ENCODE measurements around the gene WDR64.

GRCh38 chr1:241612533-241613477, 39.3 kb upstream of the WDR64 start:
- no peak for TF ChIP-seq CTCF (IDR thresholded peaks at IDR 0.05)
- TF ChIP-seq POLR2A (IDR thresholded peaks at IDR 0.05), result no peak
